Bone marrow (tissue), 2 donors: Measurements from ENCODE around the gene FMNL2.

Source experiments
- DNase-seq, 2 donors: peaks; one replicate each; lab custom pipeline; 2025; lab: John Stamatoyannopoulos, UW

FMNL2 gene

DNA sequence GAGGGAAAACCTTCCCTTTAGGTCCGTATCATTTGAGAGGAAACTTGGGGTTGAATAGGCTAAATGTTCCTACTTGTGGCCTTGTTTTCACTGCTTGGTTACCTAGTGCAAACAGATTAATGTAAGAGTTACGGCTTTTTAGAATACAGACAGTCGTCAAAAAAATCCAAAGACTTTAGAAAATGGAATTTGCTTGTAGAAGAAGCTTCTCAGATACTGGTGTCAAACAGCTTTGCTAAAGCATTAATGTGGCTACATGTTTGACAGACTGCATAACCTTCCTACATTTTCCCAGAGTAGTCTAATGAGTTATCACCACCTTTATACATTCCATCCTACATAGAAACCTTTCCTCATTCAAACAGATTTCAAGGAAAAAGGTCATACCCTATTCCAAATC, 114.6 kb downstream of the FMNL2 start:
- DNase-seq, result no peak

DNA sequence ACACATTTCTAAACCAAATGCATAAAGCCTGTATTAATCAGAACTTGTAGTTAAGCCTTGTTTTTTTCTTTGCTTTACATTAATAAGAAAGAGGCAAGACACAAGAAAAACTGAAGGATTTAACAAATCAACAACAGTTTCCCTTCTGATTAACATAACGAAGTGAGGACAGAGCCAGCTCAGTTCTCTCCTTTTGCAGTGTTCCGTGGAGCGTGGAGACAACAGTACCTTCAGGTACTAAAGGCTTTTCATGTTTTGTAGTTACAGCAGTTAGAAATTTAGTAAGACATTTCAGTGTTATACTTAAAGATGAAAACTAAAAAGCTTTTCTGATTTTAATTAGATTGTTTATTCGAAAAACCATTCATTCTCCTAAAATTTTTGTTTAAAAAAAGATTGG, 115.2 kb downstream of the FMNL2 start:
- DNase-seq, result no peak

DNA sequence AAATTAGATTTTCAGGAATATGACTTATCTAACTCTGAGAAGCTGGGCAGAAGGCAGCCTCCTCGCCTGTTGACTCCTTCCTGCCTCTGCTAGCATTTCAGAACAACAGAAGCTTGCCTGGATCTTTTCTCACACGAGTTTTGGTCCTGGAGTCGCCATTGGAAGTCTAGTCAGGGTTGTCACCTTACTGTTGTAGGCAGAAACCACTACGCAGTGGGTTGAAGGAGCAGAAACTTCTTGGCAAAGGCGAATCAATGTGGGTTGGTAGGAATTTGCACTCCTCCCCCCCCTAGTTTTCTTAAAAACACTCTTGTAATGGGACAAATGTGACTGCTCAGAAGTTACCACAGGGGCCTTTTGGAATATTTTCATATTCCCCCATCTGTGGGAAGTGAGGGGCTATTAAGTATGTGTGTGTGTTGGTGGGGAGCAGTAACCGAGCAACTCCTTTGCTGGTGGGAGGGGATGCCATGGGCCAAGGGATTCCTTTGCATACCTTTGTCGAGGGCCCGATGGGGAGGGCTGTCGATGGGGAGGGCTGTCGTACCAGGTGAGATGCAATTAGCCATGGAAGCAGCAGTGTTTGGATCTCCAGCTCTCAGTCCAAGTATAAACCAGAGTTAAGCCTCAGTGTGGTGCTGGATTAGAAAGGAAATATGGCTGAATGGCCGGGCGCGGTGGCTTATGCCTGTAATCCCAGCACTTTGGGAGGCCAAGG, 117.4 kb downstream of the FMNL2 start:
- DNase-seq, result no peak

DNA sequence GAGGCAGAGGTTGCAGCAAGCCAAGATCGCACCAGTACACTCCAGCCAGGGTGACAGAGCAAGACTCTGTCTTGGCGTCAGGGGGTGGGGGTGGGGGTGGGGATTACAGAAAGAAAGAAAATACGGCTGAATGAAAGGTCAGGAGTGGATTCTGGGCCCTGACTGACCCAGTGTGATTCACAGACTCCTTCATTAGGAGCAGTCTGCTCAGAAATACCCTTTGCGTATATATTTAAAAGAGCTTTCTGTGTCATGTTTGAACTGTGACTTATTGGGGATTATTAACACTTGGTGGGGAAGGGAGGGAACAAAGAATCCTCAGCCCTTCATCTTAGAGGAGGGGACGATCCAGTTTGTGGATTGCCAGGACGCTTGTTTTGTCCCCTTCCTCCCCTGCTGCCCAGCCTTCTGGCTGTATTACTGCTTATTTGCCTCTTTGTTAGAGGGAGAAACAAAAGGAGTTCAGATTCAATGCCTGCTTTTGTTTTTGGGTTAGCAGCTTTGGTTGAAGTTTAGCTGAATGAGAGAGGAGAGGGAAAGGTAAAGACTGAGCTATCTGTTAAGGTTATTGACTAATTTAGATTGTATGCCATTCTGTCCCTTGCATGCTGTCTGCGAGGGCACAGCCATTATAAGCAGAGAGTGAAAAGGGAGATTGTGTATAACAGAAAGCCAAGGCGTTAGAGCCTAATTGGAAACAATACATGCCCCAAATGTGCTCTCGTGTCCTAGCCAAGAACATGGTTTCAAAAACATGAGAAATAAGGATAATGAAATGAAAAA, 118.3 kb downstream of the FMNL2 start:
- DNase-seq, result no peak

DNA sequence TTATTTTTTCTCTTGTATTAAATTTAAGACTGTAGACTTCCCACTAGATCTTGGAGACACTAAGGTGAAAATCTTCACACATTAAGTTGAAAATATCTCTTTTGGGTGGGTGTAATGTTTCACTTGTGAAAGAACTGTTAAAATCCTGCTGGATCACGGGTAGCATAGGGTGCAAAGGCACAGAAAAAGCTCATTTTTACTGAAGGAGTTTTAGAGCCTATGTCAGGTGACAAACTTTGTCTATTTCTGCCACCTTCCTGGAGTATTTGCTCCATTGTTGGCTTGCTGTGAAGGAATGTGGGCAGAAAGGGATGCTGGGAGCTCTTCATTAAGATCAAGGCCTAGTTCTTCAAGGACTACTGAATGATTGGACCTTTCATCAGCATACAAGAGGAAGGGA, 119.4 kb downstream of the FMNL2 start:
- DNase-seq, result no peak

DNA sequence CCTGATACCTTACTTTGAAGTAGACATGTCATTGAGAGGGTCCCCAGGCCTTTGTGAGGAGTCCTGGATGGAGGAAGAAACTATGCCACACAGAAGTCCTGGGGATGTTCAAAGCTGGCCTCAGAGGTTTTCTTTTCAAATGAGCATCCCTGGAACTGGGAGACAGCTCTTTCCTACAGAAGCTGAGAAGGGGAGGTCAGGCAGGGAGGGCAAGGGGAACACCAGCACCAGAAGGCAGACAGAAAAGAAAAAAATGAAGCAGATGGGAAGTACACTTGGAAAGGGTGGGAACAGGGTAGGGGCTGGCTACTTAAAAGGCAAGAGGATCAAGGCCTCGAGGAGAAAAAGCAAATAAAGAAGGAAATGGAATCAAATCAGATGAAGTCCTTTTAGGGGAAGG, 120.0 kb downstream of the FMNL2 start:
- no peak for DNase-seq

DNA sequence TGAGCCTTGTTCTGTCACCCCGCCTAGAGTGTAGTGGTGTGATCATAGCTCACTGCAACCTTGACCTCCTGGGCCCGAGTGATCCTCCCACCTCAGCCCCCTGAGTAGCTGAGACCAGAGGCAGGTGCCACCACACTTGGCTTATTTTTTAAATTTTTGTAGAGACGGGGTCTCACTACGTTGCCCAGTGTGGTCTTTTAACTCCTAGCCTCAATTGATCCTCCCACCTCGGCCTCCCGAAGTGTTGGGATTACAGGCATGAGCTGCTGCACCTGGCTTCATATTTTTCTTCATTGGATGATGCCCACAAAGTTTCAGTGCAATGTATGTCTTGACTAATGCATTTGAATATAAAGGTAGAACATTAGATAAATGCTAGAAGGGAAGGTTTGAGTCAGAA, 120.8 kb downstream of the FMNL2 start:
- DNase-seq, result no peak

DNA sequence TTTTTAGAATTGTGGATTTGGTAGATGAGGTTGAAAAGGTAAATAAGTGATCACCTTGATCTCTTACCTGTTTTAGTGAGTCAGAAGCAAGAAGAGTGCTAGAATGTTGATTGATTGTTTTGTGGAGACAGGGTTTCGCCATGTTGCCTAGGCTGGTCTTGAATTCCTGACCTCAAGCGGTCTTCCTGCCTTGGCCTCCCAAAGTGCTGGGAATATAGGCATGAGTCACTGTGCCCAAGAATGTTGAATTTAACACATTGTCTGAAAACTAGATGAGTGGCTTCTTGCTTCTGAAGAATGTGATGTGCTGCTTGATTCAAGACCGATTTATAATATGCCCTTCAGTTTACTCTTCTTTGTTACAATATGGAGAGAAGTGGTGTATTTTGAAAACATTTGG, 121.3 kb downstream of the FMNL2 start:
- no peak for DNase-seq

DNA sequence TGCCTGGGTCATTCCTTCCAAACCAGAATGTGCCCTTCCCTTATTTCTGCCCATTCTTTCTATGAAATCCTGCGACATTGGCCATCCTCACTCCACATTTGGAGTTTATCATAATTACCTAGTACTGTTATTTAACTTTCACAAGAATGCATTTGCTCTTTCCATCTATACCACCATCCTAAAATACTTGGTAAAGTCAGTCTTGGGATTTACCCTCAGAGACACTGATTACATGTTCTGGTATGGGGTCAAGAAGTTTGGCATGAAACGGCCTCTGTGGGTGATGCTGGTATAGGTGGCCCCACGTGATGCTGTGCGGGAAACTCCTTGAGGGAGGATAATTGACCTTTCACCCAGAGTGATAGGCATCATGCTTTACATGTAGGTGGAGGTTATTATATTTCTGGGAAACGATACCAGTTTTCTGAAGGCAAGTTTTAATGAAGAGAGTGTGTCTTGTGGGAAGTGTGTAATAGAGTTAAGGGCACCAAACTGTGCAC, 123.5 kb downstream of the FMNL2 start:
- DNase-seq, result no peak

DNA sequence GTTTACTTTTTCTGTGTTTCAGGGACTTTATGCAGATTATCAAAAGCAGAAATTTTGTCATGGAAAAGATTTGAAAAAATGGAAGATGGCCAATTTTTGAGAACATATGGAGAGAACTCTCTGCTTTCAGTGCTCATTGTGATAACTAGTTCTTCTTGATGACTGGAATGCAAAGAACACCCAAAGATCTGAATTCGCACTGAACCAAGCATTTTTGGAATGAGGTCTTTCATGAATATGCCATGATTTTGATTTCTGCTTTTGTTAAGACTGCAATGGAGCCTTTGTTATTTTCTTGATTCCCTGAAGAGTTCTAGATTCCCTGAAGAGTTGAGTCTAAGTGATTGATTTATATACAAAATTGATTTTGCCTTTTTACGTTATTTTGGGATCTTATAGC, 124.1 kb downstream of the FMNL2 start:
- no peak for DNase-seq

DNA sequence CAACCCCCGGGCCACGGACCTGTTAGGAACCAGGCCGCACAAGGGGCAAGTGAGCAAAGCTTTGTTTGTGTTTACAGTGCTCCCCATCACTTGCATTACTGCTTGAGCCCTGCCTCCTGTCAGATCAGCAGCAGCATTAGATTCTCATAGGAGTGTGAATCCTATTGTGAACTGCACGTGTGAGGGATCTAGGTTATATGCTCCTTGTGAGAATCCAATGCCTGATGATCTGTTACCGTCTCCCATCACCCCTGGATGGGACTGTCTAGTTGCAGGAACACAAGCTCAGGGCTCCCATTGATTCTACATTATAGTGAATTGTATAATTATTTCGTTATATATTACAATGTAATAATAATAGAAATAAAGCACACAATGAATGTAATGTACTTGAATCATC, 125.6 kb downstream of the FMNL2 start:
- DNase-seq, result no peak

DNA sequence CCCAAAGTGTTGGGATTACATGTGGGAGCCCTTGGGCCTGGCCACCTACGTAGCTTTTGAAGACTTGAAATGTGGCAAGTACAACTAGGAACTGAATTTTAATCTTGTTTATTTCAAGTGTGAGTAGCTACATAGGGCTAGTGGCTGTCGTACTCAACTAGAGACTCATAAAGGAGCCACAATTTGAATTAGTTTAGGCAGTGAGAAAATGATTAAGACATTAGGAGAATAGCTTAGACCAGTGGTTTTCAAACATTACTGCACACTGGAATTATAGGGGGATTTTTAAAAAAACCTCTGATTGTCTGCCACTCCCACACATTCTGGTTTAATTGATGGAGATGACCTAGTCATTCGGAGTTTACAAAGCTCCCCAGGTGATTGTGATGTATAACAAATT, 127.1 kb downstream of the FMNL2 start:
- DNase-seq, result no peak

DNA sequence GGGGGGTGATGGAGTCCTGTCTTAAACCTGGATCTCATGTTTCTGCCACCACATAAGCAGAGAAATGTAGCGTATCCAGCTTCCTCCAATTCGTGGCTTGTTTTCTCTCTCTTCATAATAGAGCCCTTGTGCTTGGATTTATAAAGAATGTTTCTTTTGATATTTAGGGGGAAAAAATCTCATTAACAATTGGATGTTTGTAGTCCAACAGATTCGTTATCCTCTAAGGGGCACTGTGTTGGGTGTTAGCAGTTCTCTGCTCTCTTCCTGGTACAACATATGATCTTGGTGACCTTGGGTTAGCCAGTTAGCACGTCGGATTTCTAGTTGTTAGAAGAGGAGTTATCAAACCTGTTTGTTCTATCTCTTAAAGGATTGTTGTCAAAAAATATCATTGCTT, 127.8 kb downstream of the FMNL2 start:
- DNase-seq, result no peak

DNA sequence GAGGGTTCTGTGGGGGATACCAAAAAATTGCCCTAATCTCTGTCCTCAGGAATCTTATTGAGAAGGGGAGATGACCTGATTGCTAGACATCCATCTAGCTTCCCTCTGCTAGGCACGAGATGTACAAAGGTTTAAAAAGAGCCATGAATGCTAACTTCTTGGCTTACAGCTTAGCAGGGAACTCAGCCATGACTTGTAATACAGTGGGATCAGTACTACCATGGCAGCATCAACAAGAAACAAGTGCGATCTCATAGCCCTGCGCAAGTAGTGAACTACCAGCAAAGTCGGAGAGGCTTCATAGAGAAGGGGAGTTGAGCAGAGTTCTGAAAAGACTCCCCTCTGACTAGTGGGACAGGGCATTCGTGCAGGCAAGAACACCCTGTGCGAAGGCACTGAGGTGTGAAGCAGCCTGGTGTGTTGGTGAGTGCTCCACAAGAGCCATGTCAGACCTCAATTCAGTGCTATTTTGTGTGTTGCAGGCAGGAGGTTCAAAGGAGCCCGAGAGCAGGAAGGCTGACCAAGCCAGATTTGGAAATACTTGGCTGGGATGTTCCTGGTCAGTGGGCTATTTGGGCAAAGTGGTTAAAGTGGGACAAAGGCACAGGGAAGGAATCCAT, 130.0 kb downstream of the FMNL2 start:
- no peak for DNase-seq

DNA sequence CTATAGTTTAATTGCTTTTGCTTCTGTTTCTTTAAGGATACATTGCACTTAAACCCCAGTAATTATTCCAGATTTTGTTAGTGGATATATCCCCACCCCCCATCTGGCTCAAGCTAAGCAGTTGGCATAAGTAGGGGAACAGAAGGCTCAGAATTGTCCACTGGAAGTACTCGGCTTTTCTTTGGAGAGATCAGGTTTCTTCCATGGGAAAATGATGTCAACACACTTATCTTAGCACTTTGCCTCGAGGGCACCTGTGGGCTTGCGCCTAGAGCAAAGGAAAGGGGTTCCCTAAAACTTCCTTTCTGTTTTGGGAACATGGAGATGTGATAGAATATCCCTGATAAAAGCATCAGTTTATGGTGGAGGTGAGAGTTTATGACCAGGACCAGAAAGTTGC, 130.6 kb downstream of the FMNL2 start:
- DNase-seq, result no peak

DNA sequence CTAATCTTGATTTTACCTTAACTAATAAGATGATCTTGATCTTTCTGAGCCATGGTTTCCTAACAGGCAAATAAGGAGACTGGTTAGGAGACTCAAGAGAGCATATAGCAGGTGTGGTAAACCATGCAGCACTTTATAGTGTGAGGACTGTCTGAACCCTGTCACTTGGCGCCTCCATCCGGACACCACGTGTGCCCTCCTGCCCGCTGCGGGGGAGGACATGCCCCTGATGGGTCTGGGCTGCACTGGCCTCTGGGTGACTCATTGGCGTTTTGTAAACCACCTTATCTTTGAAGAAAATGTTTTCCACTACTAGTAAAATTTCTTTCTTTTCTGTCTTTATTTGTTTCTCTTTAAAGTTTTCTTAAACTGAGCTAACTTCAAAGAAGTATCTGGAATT, 131.1 kb downstream of the FMNL2 start:
- no peak for DNase-seq

DNA sequence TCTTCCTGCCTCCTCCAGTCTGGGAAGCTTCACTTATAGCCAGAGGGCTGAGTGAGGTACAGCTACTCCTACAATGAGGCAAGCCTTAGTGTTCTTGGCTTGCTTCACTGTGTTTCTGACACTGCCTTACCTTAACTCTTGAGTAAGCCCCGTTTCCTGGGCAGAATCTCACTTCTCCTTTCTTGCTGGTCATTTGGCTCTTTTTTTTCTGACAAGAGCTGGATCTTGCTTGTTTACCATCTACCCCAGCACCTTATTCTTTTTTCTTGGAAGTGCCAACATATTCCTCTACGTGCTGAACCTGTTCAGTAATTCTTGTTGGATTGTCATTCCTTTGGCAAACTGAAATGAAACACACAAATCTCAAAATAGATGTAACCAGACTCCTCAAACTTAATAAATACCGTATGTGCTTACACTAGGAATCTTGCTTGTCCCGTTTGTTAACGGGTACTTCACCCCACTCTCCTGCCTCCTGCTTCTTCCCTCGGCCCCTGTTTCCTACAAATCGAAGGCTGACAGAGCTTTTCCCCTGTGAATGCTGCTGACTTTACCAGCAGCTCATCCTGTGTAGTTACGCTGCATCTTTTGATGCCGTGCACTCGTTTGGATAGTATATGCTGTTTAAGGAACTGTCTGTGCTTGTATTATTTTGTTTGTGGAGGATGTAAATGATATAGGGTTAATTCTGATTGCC, 132.2 kb downstream of the FMNL2 start:
- DNase-seq, result no peak

DNA sequence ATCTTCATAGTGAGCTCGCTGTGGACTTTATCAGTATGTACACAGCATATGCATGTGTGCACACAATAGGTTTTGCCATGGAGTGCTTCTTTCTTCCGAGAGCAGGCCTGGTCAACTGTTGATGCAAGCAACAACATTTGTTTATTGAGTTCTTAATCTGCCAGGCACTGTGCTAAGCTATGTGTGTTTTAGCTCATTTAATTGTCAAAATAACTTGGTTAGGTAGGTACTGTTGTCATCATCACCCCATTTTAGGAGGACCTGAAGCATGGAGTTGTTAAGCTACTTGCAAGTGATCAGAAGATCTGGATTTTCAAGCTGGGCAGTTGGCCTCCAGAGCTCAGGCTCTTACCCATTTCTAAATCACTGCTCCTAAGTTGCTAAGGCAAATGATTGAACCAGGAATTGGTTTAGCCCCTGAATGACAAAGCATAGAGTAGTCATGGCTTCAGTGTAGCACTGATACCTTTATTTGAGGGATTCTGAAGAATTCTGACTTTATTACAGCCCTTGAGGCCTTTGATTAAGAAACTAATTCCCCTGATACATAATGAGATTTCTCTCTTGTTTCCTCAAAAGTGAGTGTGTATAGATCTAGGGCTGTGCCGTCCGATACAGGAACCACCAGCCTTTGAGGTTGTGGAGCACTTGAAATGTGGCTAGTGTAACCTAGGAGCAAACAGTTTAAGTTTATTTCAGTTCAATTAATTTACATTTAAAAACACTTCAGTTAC, 132.9 kb downstream of the FMNL2 start:
- DNase-seq, result no peak

DNA sequence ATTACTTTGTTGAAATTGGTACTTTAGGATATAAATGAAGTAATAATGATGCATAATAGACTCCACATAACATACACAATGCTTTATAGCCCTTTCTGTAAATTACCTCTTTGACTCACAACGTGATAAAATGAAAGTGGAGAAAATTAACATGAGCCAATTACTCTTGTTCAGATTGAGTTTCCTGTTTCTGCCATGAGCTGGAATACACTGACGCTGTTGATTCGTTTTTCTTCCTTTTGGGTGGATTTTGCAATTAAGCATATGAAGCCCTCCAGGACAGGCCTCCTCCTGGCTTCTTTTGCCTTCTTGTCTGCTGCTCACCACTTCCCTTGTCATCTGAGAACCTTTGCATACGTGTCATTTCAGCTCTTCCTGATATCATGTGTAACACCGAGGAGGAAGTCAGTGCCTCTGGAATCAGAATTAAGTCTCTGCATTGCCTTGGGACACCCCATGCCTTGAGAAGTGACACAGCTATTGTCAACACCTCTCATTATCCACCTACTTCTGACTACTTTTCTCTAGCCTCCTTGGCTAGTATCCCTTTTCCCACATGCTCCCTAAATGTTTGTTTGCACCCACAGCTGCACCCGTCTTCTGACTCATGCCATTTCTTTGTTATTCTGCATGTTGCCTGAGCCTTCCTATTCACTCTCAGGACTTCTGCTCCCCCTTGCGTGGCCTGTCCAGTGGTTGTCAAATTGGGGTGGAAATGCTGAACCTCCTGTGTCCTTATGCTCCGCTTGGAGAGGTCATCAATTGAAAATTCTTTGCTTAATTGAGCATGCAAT, 134.1 kb downstream of the FMNL2 start:
- peak in 1 of 2 donors; percentile 6 for DNase-seq

DNA sequence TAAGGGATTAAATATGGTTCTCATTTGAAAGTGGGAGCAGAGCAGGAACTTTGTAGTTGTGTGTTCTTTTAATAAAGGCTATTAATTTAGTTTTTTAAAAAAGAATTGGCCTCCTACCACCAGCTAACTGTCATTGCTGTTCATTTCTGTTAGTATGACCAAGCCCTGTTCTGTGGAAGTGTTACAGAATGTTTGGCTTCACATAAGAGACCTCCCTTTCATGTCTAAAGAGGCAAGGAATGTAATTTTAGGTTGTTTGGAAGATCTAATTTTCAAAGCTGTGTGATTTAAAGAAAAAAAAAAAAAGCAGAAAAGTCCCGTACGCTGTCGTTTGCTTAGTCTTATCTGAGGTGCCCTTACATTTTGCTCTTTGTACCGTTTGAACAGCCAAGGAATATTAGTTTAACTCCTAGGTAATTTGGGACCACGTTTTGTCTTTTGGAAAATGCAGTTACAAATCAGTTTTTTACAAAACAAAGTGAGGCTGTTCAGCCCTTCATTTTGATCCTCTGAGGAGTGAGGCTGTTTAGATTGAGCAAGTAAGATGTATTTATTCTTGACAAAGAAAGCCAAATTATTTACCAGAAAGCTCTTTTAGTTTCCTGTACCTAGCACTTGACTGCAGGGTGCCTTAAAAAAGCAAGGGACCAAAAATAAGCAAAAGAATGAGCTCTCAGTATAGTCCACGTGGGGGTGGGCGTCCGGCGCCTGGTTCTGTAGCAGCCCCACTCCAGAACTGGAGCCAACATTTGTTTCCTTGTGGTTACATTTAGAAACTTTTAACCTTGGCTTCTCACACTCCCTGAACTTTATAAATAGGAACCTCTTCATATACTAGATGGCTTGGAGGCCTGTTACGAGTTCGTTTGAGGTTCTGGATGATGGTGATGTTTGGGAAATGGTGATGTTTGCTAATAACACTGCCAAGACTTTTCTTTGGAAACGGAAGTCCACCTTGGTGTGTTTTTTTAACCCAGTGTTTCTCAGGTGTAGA, 136.2 kb downstream of the FMNL2 start:
- no peak for DNase-seq
